HT-29 (cell line): ENCODE data around the gene GRIN2C. TPM values are rescaled to one million over a fixed set of nuclear protein-coding genes. Genes with fewer than 3 reads are reported as not detected.

ENCODE experiments used
- DNase-seq: peaks from one replicate; pipeline ENCODE4 v3.0.0-alpha.2; 2015; ENCODE audit warnings: low spot score
- total RNA-seq: library from RNA; depleted of rRNA; stranded (reverse); fragments of >200 nt; shearing (Covaris generic); gene quantifications from 2 replicates; pipeline ENCODE4 v1.2.3, GENCODE V29; 2014

Gene GRIN2C
- total RNA-seq, 1 experiment from 2014 or later, result 0.03 TPM

DNA sequence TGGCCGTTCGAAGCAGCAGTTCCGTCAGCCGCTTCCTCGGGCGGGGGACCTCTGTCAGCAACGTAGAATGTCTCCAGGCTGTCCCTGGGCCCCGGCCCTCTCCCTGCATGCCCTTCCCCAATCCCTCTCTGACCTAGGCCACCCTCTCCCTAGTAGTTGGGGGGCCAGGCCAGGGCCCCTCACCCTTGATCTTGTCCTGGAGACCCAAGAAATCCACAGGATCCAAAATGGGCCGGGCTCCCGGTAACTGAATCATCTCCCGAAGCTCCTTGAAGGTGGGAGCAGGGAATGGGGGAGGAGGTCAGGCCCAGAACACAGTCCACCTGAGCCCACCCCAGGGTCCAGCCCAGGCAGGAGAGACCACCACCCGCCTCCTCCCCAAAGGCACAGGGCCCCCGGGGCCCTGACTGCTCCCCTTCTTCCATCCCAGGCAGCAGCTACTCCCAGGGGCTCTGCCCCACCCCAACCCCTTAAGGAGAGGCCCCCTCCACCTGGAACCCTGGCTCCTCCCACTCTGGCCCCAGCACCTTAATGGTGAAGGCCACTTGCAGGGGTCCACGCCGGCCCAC, 4.7 kb upstream of the GRIN2C start:
- no peak for DNase-seq

DNA sequence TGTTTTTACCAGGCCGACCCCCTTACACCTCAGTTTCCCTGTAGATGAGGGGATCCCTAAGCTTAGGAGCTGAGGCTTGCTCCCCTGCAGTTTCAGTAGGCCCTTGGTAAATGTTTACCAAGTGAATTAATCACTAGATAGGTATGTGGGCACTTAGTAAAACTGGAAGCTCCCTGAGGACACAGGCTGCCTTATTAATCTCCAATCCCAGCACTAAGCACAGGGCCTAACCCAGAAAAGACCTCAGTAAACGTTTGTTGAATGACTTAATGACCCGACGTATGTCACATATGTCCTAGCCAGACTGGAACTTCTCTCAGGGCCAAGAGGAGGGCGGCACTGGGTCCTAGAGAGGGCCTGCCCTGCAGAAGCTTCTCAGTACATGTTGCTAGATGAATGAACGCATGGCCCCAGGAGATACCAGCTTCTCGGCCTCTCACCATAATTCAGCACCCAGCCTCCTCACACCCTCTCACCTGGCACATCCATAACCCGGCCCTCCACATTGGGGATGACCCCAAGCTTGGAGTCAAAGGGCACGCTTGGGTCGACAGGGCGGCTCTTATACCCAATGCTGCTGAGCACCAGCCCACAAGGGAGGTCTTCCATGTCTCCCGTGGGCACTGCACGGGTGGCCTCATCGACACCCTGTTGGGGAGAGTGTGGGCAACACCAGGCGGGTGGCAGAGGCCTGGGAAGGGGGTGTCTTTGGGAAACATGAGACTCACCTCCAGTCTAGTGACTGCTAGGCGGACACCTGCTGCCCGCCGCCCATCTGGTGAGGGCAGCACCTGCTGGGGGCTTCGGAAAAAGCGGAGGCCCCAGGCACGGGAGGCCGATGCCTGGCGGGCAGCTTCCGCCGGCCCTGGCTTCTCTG, 4.0 kb upstream of the GRIN2C start:
- DNase-seq, result no peak

DNA sequence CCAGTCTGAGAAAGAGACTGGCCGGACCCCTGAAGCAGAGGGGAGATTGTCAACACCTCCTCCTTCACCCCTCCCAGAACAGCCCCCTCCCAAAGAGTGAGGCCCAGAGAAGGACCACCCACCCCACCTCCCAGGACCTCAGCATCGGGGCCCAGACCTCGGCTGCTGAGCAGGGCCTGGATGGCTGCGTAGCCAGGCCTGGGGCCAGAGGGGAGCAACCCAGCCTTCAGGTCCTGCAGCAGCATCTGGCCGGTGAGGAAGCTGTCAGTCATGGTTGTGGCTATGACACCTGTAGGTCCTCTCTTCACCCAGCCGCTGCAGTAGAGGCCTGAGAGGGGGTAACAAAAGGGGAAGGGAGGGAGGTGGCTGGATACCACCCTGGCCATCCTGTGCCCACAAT, 3.2 kb upstream of the GRIN2C start:
- no peak for DNase-seq

DNA sequence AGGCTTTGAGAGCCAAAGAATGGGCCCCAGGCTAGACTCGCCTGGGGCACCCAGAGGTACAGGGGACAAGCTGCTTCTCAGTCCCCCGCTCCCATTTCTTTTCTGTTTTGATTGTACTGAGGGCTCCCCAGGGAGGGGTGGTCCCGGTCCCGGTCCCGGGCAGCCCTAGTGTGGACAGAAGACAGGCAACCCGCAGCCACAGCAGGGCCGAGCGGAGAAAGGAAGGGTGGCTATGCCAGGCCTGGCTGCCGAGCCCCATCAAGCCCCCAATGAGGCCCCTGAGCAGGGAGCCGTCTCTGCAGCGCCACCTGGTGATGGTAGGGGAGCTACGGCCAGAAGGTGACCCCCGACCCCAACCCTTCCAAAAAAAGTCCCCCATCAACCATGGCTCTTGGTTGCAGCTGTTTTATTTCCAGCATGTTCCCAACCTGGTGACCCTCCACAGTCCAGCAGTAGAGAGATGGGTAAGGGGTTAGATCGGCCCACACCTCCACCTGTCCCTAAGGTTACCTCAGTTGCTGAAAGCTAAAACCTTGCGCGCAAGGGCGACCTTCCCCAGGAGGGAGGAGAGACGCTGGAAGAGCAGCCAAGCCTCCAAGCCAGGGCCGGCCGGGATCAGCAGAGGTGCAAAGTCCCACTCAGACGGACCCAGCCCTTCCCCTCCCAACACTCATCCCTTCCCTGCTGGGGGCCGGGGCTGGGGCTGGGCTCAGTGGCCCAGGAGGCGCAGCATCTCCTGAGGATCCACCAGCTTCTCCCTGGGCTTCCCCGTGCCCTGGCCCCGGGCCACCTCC, 2.6 kb upstream of the GRIN2C start:
- peak; percentile 77 for DNase-seq

DNA sequence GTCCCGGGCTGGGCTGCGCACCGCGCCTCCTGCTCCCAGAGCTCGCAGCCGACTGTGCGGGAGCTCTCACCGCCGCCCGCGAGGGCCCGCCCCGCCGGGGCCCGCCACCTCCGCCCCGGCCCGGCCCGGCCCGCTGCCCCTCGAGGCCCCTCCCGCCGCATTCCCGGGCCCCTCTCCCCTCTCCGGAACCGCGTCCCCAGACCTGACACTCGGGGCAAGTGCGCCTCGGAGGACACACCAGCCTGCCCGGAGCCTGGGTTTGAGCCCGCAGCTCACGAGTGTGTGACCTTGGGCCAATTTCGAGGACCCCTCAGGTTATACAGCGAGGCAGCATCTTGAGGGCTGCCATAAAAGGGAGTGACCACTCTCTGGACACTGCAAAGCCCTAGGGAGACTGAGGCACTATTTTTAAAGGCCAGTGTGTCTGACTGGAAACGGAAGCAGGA, 2.0 kb upstream of the GRIN2C start:
- no peak for DNase-seq

DNA sequence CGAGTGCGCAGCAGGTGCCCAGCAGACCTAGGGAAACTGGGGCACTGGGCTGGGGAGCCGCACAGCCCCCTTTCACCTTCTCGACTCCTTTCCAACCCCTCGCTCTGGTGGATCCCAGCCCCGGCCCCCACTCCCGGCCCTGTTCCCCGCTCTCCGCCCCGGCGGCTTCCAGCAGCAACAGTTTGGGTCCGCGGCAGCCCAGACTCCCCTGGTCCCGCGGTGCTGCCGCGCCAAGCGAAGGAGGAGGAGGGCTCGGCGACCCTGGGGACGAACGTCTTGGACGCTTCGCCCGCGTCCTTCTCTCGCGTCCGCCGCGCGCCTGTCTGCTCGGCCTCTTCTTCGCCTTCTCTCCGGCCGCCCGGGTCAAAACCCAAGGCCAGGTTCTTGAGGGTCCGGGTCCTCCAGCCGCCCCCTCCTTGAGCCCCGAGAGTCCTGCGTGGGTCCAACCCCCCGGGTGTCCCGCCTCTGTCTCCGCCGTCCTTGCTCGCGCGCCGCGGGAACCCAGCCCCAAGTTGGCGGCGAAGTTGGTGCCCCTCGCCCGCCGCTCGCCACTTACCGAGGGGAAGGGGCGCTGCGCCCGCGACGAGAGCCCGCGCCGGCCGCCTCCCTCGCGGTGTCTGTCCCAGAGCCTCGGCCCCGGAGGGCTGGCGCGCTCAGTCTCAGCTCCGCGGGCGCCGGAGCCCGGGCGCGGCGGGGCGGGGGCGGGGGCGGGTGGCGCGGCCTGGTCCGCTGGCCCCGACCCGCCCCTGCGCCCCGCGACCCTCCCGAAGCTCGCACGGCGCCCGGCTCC, 1.4 kb upstream of the GRIN2C start:
- no peak for DNase-seq

DNA sequence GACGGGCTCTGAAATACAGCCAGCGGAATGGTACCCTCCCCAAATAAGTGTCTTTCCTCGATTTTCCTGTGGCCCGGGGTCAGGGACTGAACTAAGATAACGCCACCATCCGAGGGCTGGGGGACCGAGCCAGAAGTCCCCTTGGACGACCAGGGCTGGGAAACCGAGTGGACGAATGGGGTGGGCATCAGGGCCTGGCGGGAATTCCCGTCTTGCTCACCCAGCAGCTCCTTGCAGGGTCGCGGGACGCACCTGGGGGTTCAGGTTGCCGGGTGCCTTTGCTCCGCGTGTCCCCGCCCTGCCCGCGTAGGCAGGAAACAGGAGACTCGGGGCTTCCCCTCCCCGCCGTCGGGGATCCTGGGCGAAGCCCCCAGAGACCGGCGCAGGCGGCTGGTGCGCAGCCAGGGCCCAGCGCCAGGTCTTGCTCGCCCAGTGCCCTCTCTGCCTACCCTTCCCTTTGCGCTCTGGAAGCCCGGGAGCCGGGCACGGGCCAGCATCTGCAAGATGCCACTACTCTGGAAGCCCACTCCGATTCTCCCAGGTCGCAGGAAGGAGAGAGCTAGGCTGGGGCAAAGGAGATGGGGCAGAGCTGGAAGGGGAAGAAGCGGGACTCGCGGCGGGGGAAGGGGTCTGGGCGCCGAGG, 665 bp upstream of the GRIN2C start:
- no peak for DNase-seq

DNA sequence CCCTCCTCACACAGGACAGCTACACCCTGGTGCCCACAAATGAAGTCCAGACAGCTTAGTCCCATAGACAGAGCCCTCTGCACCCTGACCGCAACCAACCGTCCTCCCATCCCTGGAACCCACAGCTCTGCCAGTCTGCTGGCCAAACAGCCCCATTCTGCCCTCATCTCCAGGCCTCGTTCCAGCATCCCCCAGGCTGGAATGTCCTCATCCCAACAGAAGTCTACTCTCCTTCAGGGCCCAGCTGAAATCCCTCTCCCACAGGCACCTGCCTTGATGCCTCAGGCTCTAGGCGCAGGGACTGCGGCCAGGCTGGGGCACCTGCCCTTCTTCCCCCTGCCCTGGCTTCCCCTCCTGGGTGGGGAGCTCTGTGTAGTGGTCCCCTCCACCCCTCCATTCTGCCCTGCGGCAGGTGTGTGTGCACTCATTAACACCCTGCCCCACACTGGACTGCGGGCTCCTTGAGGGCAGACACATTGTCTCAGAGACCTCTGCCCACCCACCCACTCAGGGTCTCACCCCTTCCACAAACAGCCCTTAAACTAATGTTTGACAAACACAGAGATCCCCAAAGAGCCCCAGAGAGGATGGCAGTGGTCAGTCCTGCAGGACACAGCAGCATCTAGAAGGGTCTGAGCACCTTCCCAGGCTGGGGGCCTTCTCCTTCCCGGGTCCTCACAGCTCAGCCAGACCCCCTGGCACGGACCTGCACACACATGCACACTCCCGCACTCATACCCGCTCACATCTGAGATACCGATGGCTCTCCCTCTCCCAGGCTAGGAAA, 820 bp downstream of the GRIN2C start:
- no peak for DNase-seq

DNA sequence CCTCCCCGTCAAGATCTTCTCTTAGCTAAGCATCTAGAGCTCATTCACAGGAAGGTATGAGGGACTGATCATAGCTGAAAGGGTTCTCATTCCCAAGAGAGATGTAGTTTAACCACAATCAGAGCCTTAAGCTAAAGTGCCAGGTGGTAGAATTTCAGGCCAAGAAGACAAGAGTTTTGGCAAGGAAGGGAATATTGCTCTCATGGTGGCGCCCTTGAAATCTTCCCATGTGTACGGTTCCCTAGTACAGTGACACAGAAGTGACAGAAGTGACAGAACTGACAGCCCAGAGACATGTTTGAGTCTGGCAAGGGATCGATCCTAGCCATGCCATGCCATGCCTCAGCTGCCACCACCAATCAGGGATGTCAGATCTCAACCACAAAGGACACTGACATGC, 2.5 kb downstream of the GRIN2C start:
- no peak for DNase-seq

DNA sequence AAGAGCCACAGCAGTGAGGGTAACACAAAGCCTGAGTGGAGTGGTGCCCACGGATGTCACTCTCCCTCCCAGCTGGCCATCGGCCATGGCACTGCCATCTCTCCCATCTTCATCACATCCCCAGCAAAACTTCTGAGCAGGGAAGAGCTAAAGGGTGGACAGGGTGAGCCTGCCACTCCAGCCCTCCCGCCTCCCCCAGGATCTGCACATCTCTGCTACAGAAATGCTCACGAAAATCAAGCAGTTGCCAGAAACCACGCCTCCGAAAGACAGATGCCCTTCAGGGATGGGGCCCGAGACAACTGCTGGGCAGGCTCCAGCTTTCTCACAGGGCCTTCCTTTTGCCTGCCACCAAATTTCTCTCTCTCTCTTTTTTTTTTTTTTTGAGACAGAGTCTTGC, 3.6 kb downstream of the GRIN2C start:
- DNase-seq, result no peak

DNA sequence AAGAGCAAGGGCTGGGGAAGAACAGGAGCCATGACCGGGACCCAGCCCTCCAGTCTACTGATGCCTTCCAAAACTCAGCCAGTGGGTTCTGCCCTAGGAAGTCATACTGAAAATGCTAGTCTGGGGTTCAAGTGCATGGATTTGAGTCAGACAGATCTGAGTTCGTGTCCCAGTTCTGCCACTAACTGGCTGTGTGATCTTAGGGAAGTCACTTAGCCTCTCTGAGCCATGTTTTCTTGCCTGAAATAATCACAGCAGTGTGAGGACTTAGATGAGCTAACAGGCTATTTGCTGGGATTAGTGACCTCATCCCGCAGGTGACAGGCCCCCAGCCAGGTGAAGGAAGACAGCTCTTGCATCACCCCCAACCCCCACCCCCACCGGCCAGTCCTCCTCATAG, 4.4 kb downstream of the GRIN2C start:
- no peak for DNase-seq

DNA sequence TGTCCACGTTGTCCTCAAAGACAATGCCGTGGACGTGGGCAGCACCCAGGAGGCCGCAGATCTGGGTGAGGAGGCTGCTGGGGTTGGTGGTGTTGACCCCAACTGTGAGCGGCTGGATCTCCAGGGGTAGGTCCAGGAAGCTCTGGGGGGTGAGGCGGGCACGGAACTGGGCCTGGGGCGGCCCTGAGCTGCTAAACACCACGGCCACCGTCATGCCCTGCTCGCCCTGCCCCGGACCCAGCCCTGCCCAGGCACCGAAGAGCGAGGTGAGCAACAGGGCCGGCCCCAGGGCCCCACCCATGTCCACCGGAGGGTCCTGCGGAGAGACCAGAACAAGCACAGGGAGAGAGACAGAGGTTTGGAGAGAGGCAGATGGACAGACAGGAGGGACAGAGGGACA, 4.9 kb downstream of the GRIN2C start:
- no peak for DNase-seq

DNA sequence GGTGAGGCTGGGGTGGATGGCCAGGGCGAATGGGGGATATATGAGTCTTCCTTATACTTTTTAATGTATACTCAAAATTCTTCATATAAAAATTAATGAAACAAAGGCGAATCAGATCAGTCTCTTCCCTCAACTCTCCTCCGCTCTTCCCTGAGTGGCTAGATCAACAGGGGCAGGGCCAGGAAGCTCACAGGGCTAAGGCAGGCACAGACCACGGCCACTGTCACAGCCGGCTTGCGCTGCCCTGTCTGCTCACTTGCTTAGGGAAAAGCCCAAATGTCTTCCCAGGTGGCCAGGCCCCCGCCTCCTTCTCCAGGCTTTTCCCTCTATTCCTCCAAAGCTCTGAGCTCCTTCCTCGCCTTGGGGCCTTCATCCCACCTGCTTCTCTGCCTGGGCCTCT, 6.0 kb downstream of the GRIN2C start:
- no peak for DNase-seq

DNA sequence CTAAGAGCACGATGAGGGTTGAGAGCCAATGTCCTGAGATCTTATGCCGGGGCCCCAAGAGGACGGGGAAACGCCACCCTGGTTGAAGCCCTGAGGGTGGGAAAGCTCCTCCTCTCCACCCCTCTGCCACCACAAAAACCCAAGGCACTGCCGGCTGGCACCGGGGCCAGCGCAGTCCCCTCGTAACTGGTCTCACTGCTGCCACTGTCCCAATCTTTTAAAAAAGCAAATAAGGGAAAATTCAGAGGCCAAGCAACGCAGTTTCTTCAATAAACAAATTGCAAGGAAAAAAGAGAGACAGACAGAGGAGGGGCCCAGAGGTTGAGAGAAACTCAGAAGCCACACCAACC, 6.7 kb downstream of the GRIN2C start:
- DNase-seq, result no peak

DNA sequence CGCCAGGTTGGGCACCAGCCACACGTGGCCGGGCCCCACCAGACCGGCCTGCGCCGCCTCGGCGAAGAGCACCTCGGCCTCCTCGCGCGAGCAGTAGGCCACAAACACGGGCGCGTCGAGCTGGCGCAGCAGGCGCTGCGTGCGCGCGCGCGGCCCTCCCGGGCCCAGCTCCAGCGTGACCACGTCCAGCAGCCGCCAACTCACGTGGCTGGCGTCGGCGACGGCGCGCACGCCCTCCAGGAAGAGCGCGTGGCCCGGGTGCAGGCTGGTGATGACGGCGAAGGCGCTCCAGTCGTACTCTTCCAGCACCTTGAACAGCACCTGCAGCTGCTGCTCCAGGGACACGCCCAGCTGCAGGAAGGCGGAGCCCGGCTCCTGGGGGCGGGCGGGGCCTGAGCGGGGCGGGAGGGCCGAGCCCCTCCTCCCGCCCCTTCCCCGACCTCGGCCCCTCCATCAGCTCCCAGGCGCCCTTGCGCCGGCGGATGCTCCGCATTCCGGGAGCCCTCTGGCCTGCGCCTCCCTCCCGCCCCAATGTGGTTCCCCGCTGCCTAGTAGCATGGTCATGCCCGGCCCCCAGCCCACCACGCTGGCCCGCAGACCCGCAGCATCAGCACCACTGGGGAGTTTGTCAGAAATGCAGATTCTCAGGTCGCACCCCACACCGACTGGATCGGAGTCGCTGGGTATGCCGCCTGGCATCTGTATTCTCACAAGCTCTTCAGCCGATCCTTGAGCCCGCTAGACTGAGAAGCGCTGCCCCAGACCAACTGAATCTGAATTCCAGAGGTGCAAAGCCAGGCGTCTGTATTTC, 7.2 kb downstream of the GRIN2C start:
- no peak for DNase-seq

DNA sequence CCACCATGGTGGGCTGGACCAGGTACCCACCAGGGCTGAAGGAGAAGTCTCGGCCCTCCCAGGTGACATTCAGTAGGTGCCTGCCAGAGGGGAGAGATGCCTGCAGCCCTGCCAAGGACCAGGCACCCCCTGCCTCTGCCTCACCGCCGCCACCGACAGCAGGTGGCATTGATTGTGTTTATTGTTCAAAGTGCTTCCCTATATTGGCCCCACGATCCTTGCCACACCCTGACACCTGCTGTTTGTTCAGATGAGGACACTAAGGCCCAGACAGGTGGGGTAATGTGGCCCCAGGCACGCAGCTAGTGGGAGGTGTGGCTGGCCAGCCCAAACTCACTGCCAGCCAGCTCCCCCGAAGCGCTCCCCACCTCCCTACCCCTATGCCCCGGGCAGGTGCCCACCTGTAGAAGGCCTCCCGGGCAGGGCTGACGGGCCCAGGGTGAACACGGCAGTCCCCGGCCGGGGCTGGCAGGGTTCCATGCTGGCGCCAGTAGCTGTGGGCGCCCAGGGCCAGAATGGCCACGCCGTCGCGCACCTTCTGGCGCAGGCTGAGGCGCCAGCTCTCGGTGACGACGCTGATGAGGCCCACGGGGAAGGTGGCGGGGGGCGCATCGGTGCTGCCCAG, 8.0 kb downstream of the GRIN2C start:
- DNase-seq, result no peak

DNA sequence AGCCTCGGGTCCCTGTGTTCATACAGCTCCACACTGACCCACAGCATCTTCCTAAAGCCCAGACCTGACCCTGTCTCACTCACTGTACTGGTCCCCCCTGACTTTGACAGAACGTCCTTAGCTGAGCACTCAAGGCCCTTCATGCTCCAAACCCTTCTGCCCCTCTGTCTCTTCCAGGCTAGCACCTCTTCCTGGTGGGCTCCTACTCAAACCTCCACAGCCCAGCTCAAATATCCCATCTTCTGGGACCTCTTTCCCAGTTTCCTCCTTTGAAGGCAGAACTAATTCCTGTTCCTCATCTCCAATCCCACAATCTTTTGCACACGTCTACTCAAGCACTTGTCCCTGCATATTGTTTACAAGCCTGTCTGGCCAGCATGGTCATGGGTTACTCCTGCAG, 8.8 kb downstream of the GRIN2C start:
- no peak for DNase-seq

DNA sequence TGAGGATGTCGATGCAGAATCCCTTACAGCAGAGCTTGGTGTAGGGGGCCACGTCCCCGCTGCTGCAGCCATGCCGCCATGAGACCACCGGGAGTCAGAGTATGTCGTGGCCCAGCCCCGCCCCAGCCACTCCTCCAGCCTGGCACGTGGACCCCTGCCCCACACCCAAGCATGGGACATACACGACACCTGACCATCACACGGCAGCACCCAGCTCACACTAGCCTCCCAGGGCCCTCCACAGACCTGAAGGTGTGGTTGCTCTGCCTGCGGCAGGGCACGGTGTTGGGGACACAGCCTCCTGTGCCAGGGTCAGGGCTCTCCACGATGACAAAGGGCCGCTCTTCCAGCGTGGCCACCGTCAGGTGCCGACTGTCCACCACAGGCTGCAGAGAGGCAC, 9.4 kb downstream of the GRIN2C start:
- DNase-seq, result no peak
